ENCODE data around the gene TRAF7. TPM values are rescaled to one million over a fixed set of nuclear protein-coding genes. Genes with fewer than 3 reads are reported as not detected.

TRAF7 gene
- total and polyA plus RNA-seq, 2 of the 8 experiments (the other 6 are each of a cell fraction or from before 2014, with no cell fraction given), result 96.8 to 148 TPM

GRCh38 chr16:2199621-2200139 is 44.1 kb downstream of the TRAF7 start:
- H3K4me1 ChIP-seq (replicated peaks in 1 of 4; ENCODE audit: control insufficient read depth in 3 of 4, insufficient read depth in 4 of 4, low read length in 3 of 4), result peaks cover 0 to 12% (median 5%) of the 10 kb centered on the region in 4 experiments; a peak in 5 of 7 replicates
- no peak overlapping the region for H3K9ac ChIP-seq (replicated peaks in 1 of 4; ENCODE audit: extremely low read depth in 1 of 4, low read depth in 3 of 4, low read length in 3 of 4)
- peaks cover under 1 to 4% of the 10 kb centered on the region in 2 experiments for H4K20me1 ChIP-seq (replicated peaks in 1 of 2; ENCODE audit: control insufficient read depth in 1 of 2, insufficient read depth in 2 of 2, low read length in 2 of 2)
- H2BK120ac ChIP-seq (replicated peaks; ENCODE audit: low read depth, low read length), result no peak overlapping the region
- H3K79me2 ChIP-seq (ENCODE audit: control insufficient read depth in 1 of 2, insufficient read depth in 2 of 2, low read length in 2 of 2), result no peaks in the 10 kb centered on the region
- H2AFZ ChIP-seq (ENCODE audit: low read length), result no peak overlapping the region
- no peak overlapping the region for H2BK12ac ChIP-seq (ENCODE audit: low read depth, low read length)
- H3K23ac ChIP-seq (ENCODE audit: insufficient read length), result no peak overlapping the region
- no peak overlapping the region for H3K18ac ChIP-seq (ENCODE audit: extremely low read depth, low read length)
- no peak overlapping the region for H3K4me2 ChIP-seq (ENCODE audit: insufficient read depth in 1 of 2, low read depth in 2 of 2, low read length in 2 of 2)
- H4K5ac ChIP-seq (ENCODE audit: insufficient read length, low read depth, low read length), result no peak overlapping the region
- FAIRE-seq (no peak), DNase-seq (ENCODE audit: low read depth in 1 of 2, low spot score in 2 of 2) (no peak)
- no peak overlapping the region for H4K91ac ChIP-seq (replicated peaks; ENCODE audit: insufficient read length, low read length)
- H3K14ac ChIP-seq (ENCODE audit: insufficient read length), result no peak overlapping the region
- ChIA-PET POLR2A (ENCODE audit: partially characterized antibody) (interaction anchor here (0.6 to 6.9 kb wide), 10 partner anchors 9 to 309 kb away, joined by 3 to 63 read pairs (median 4); partner anchors contain the start of genes BRICD5, ECI1 and TRAF7), CTCF (ENCODE audit: partially characterized antibody) (interaction anchor here (0.6 to 2.0 kb wide), 7 partner anchors 9 to 909 kb away, joined by 3 to 7 read pairs (median 3); partner anchors contain the start of genes ECI1 and PGP)
- no peaks in the 10 kb centered on the region for H3K79me1 ChIP-seq (ENCODE audit: low read depth, low read length)
- no peak overlapping the region for H3K4me3 ChIP-seq (ENCODE audit: extremely low read depth in 1 of 4, insufficient read depth in 2 of 4, low read depth in 3 of 4, low read length in 4 of 4)
- no peak overlapping the region for H3K27ac ChIP-seq (ENCODE audit: low read depth, low read length)
- H3K4ac ChIP-seq (replicated peaks; ENCODE audit: insufficient read length, low read depth, low read length), result no peak overlapping the region
- H3K36me3 ChIP-seq (ENCODE audit: control insufficient read depth in 2 of 4, insufficient read depth in 4 of 4, low read length in 3 of 4), result no peaks in the 10 kb centered on the region
- 86% methylated on average over 14 of the region's 14 CpGs; no CpG with 5 or more reads in 1 of the 2 experiments for WGBS, 2 experiments (ENCODE audit: extremely low coverage in 1 of 2, insufficient coverage in 1 of 2, insufficient read length in 1 of 2, insufficient replicate concordance in 2 of 2, low coverage in 1 of 2, low lambda C conversion rate in 2 of 2, missing lambda C conversion rate in 1 of 2)
- no peak overlapping the region; the same call in 1 of the 2 replicates for H2BK15ac ChIP-seq (ENCODE audit: low read length)
- peaks cover 11% of the 10 kb centered on the region; the same call in 1 of the 2 replicates for H3K23me2 ChIP-seq (ENCODE audit: low read depth, low read length)
- no peaks in the 10 kb centered on the region for H3K9me3 ChIP-seq (ENCODE audit: insufficient read depth in 2 of 2, low read depth in 1 of 2, low read length in 1 of 2)
- H4K8ac ChIP-seq (ENCODE audit: extremely low read depth, insufficient read depth, low read length), result no peak overlapping the region
- H2BK20ac ChIP-seq (ENCODE audit: low read length), result no peak overlapping the region
- no peak overlapping the region for H3K56ac ChIP-seq (replicated peaks; ENCODE audit: insufficient read length, low read depth, low read length)
- H3K27me3 ChIP-seq (replicated peaks in 1 of 4; ENCODE audit: control insufficient read depth in 3 of 4, extremely low read depth in 1 of 4, insufficient read depth in 3 of 4, low read length in 3 of 4), result peaks cover 4 to 34% (median 24%) of the 10 kb centered on the region in 4 experiments
- no peak overlapping the region for H2AK5ac ChIP-seq (ENCODE audit: low read depth, low read length)
- H2BK5ac ChIP-seq (ENCODE audit: low read depth, low read length), result no peak overlapping the region
- TF ChIP-seq TEAD4 (IDR thresholded peaks at IDR 0.05; ENCODE audit: low read depth, low read length) (no peak), SIX5 (IDR thresholded peaks at IDR 0.05; ENCODE audit: low read depth, low read length) (no peak), BACH1 (IDR thresholded peaks at IDR 0.05; ENCODE audit: low read length) (no peak), SIRT6 (IDR thresholded peaks at IDR 0.05; ENCODE audit: low read length) (no peak), SP2 (IDR thresholded peaks at IDR 0.05; ENCODE audit: low read length) (no peak), PHF8 (conservative IDR thresholded peaks at IDR 0.05; ENCODE audit: low read depth, low read length) (no peak), POU5F1 (IDR thresholded peaks at IDR 0.05; ENCODE audit: low read depth, low read length) (no peak), JUN (IDR thresholded peaks at IDR 0.05; ENCODE audit: low read depth, low read length) (no peak), POLR2A (IDR thresholded peaks at IDR 0.05; ENCODE audit: control extremely low read depth in 1 of 2, low read depth in 2 of 2, low read length in 2 of 2) (no peak), EZH2 (IDR thresholded peaks at IDR 0.05; ENCODE audit: low read depth, low read length, severe bottlenecking) (no peak), ATF2 (IDR thresholded peaks at IDR 0.05; ENCODE audit: low read length) (no peak)
